Ascending aorta (tissue), 2 donors: ENCODE results near the gene HSPG2. TPM values are rescaled to one million over a fixed set of nuclear protein-coding genes. Genes with fewer than 3 reads are reported as not detected.

Experiments used
- DNase-seq, 2 donors: peaks; one replicate each; pipeline ENCODE4 v3.0.0-alpha.2; 2019; ENCODE audit warnings: low spot score in 2 of 2
- H3K27ac ChIP-seq, 2 donors: fragments of 200-600 bp; sonication (generic); one replicate each; pipeline ENCODE4 v1.5.1; 2016 to 2017; ENCODE audit warnings: mild to moderate bottlenecking in 1 of 2
- H3K27me3 ChIP-seq: fragments of 200-600 bp; sonication (generic); one replicate; pipeline ENCODE4 v1.5.1; 2017
- H3K36me3 ChIP-seq, 2 donors: fragments of 200-600 bp; sonication (generic); one replicate each; pipeline ENCODE4 v1.5.1; 2016
- H3K4me1 ChIP-seq, 2 donors: fragments of 200-600 bp; sonication (generic); one replicate each; pipeline ENCODE4 v1.5.1; 2016 to 2017; ENCODE audit warnings: mild to moderate bottlenecking in 1 of 2
- H3K4me3 ChIP-seq, 2 donors: fragments of 200-600 bp; sonication (generic); one replicate each; pipeline ENCODE4 v1.5.1; 2016 to 2017; ENCODE audit warnings: mild to moderate bottlenecking in 1 of 2
- H3K9me3 ChIP-seq, 2 donors: fragments of 200-600 bp; sonication (generic); one replicate each; pipeline ENCODE4 v1.5.1; 2016
- CTCF ChIP-seq, 3 experiments: fragments of 200-600 bp in 2 of 3; fragments of 450-650 bp in 1 of 3; sonication (generic) in 2 of 3; IDR thresholded peaks; one replicate each; pipeline ENCODE4 v1.5.1; 2016 to 2019; ENCODE audit warnings: antibody characterized with exemption in 3 of 3, mild to moderate bottlenecking in 1 of 3, moderate library complexity in 1 of 3
- intact Hi-C: fragments of 100-400 bp; cut with DNase I; formaldehyde crosslinking; loops from one replicate; pipeline ENCODE4 v1.15.1; 2023
- total RNA-seq: library from RNA; depleted of rRNA; stranded (reverse); fragments of >200 nt; gene quantifications from one replicate; pipeline ENCODE4 v1.1.0, GENCODE V29; 2016

HSPG2 gene
- total RNA-seq, 1 donor from 2014 or later: 1,294 TPM

- intact Hi-C loops: no loop called here
Observed at GRCh38 chr1:21873174-21873573, 63.9 kb downstream of the HSPG2 start.

GRCh38 chr1:21872445-21873079 lies 64.5 kb downstream of the HSPG2 start:
- no peak for DNase-seq
- Histone ChIP-seq H3K9me3 (no peaks in the 10 kb centered on the region), H3K4me3 (no peak overlapping the region), H3K27me3 (no peaks in the 10 kb centered on the region), H3K36me3 (peaks cover 79 to 93% of the 10 kb centered on the region in 2 donors), H3K27ac (peak overlapping the region; percentile 52 to 66), H3K4me1 (peaks cover 17% of the 10 kb centered on the region in 2 donors)
- peak in 2 of 3 experiments; percentile 12 to 21 for TF ChIP-seq CTCF (IDR thresholded peaks at IDR 0.05)
- intact Hi-C loops: no loop called here

More at GRCh38 chr1:21873174-21873573, 63.9 kb downstream of the HSPG2 start:
- Histone ChIP-seq H3K4me1 (peaks cover 17% of the 10 kb centered on the region in 2 donors), H3K27ac (peak overlapping the region; percentile 52 to 66), H3K27me3 (no peaks in the 10 kb centered on the region), H3K9me3 (no peaks in the 10 kb centered on the region), H3K36me3 (peaks cover 80 to 93% of the 10 kb centered on the region in 2 donors), H3K4me3 (no peak overlapping the region)
- TF ChIP-seq CTCF (IDR thresholded peaks at IDR 0.05): no peak
- no peak for DNase-seq

- peak overlapping the region; percentile 52 to 66 for H3K27ac ChIP-seq
- intact Hi-C loops: no loop called here
- H3K4me3 ChIP-seq: no peak overlapping the region
- H3K9me3 ChIP-seq: no peaks in the 10 kb centered on the region
- H3K4me1 ChIP-seq: peaks cover 17% of the 10 kb centered on the region in 2 donors
- peak in 1 of 2 donors; percentile 25 for DNase-seq
- no peak for TF ChIP-seq CTCF (IDR thresholded peaks at IDR 0.05)
- peaks cover 80 to 94% of the 10 kb centered on the region in 2 donors for H3K36me3 ChIP-seq
- H3K27me3 ChIP-seq: no peaks in the 10 kb centered on the region
Observed at GRCh38 chr1:21871943-21872342, 65.2 kb downstream of the HSPG2 start.

- TF ChIP-seq CTCF (IDR thresholded peaks at IDR 0.05): no peak
- H3K36me3 ChIP-seq: peaks cover 80 to 94% of the 10 kb centered on the region in 2 donors
- H3K27me3 ChIP-seq: no peaks in the 10 kb centered on the region
- peak overlapping the region; percentile 76 to 83 for H3K27ac ChIP-seq
- H3K4me3 ChIP-seq: no peak overlapping the region
- intact Hi-C loops: no loop called here
- DNase-seq: no peak
- H3K4me1 ChIP-seq: peaks cover 17% of the 10 kb centered on the region in 2 donors
- H3K9me3 ChIP-seq: no peaks in the 10 kb centered on the region
Observed at GRCh38 chr1:21870611-21871010, 66.5 kb downstream of the HSPG2 start.

GRCh38 chr1:21869620-21870121 lies 67.4 kb downstream of the HSPG2 start:
- Histone ChIP-seq H3K27me3 (no peaks in the 10 kb centered on the region), H3K9me3 (no peaks in the 10 kb centered on the region), H3K36me3 (peaks cover 80 to 94% of the 10 kb centered on the region in 2 donors), H3K27ac (peak overlapping the region; percentile 76 to 83), H3K4me3 (no peak overlapping the region), H3K4me1 (peaks cover 17% of the 10 kb centered on the region in 2 donors)
- TF ChIP-seq CTCF (IDR thresholded peaks at IDR 0.05): no peak
- intact Hi-C loops: loop anchor here (2.0 kb wide), 1 partner anchor 95 kb away; no protein-coding TSS in a partner anchor
- peak; percentile 70 to 97 for DNase-seq
